ENCODE results near the gene EPHB1.

Gene EPHB1

DNA sequence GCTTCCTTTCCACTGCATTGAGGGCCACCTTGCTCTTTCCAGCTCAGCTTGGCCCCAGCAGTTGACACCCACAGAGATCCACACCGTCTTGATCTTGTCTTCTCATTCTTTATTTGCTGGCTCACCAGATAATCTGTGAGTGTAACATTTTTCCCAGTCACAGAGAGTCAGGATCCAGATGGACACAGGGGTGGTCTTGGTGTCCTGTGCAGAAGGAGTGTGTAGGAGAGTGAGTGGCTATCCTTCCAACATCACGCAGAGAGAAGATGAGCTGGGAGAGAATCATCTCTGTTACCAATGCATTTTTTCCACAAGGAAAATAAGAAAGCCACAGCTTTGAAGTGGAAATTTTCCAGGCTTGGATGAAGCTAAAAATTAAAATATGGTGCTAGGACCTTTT, 100.1 kb downstream of the EPHB1 start:
- in situ Hi-C loops (cut with HindIII; ENCODE audit: low sequenced_read_pairs) = no loop called here
- no peak for DNase-seq (ENCODE audit: low read depth, low spot score)
- TF ChIP-seq, protein P1, sequence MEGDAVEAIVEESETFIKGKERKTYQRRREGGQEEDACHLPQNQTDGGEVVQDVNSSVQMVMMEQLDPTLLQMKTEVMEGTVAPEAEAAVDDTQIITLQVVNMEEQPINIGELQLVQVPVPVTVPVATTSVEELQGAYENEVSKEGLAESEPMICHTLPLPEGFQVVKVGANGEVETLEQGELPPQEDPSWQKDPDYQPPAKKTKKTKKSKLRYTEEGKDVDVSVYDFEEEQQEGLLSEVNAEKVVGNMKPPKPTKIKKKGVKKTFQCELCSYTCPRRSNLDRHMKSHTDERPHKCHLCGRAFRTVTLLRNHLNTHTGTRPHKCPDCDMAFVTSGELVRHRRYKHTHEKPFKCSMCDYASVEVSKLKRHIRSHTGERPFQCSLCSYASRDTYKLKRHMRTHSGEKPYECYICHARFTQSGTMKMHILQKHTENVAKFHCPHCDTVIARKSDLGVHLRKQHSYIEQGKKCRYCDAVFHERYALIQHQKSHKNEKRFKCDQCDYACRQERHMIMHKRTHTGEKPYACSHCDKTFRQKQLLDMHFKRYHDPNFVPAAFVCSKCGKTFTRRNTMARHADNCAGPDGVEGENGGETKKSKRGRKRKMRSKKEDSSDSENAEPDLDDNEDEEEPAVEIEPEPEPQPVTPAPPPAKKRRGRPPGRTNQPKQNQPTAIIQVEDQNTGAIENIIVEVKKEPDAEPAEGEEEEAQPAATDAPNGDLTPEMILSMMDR (IDR thresholded peaks at IDR 0.05; ENCODE audit: low read depth, low read length) = no peak
- H3K4me3 ChIP-seq (ENCODE audit: low read depth, low read length) = no peak overlapping the region

DNA sequence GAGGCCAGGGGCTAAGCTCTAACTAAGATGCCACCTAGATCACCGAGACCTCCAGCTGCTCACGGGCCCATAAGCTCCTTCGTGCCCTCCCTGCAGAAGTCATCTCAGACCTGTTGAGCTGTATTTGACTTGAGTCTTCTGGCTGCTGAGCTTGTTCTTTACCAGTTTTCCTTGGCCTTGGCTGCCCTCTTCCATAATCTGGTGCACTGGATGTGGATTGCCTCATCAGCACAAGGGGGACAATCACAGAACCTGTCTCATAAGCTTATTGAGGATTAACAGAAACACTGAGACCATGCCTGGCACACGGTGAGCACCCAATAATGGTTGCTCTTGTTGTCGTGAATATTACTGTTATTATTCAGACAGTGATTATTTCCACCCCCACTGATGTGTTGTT, 101.1 kb downstream of the EPHB1 start:
- H3K4me3 ChIP-seq (ENCODE audit: low read depth, low read length) = no peak overlapping the region
- DNase-seq (ENCODE audit: low read depth, low spot score) = no peak
- TF ChIP-seq, protein P1 (IDR thresholded peaks at IDR 0.05; ENCODE audit: low read depth, low read length) = no peak
- in situ Hi-C loops (cut with HindIII; ENCODE audit: low sequenced_read_pairs) = no loop called here

DNA sequence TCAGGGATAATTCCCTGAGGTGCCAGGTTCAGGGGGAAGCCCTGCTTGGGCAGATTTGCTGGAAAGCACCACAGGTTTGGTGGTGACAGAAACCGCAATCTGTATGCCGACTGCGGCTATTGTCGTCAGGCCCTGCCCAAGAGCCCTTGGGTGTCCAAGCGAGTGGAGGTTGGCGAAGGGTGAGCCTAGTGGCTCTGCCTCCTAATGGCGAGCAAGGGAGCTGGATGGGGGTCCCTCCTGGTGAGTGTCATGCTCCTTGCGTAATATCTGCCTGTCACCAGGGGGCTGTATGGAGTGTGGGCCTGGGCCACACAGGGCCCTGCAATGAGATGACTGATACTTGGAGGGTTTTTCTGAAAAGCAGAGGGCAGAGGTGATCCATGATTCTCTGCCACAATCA, 101.6 kb downstream of the EPHB1 start:
- in situ Hi-C loops (cut with HindIII; ENCODE audit: low sequenced_read_pairs) = no loop called here
- DNase-seq (ENCODE audit: low read depth, low spot score) = no peak
- H3K4me3 ChIP-seq (ENCODE audit: low read depth, low read length) = no peak overlapping the region
- TF ChIP-seq, protein P1 (IDR thresholded peaks at IDR 0.05; ENCODE audit: low read depth, low read length) = no peak

DNA sequence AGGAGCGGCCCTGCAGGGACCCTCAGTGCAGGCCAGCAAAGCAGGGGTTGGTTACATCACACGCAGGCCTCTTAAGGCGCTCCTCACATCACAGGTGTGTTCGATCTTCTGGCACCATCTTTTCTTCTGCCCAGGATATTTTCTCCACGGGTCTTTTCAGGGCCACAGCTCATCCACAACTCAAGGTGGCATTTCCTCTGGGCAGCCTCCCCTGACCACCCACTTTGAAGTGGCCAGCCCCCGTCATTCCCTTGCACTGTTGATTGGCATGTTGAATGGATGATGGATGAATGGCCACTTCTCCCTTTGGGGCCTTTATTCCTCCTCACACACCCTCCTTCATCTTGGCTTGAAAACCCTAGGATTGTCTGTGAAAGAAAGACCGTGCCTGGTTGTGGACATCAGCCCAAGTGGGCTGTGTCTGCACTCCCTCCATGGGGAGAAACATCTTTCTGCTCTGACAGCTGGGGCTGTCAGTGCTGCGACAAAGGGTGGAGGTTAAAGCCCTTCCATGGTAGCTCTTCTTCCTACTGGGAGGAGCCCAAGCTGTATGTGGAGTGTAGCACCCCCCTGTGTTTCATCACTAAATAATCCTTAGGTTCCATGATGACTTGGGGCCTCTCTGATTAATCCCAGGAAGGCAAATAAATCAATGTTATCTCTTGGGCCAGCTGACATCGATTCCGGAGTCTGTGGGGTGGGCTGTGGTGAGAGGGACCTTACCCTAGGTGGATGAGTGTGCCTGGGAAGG, 102.5 kb downstream of the EPHB1 start:
- TF ChIP-seq, protein P1 (IDR thresholded peaks at IDR 0.05; ENCODE audit: low read depth, low read length) = no peak
- DNase-seq (ENCODE audit: low read depth, low spot score) = no peak
- in situ Hi-C loops (cut with HindIII; ENCODE audit: low sequenced_read_pairs) = no loop called here
- H3K4me3 ChIP-seq (ENCODE audit: low read depth, low read length) = no peak overlapping the region

DNA sequence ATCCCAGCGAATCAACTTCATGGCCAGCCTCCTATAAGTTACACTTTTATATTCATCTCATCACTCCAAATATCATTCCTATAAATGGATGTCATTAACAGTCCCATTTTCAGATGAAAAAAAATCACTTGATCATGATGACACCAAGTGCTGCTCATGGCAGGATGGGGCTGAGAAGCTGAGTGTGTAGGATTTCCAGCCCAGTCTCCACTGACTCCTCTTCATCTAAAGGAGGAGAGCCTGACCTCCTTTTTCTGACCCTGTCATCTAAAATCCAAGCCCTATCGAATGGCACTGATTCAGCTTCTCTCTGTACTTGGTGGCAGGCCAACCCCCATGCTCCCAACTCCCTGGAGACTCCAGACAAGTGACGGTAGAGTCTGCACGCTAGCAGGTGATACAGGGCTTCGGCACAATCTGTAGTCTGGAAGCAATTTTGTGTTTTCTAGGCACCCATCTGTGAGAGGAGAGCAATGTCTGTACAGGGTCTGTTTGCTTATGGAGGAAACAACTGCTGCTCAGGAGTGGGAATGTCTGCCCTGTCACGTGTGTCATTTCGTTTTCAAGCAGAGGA, 103.2 kb downstream of the EPHB1 start:
- in situ Hi-C loops (cut with HindIII; ENCODE audit: low sequenced_read_pairs) = no loop called here
- DNase-seq (ENCODE audit: low read depth, low spot score) = no peak
- TF ChIP-seq, protein P1 (IDR thresholded peaks at IDR 0.05; ENCODE audit: low read depth, low read length) = no peak
- H3K4me3 ChIP-seq (ENCODE audit: low read depth, low read length) = no peak overlapping the region

DNA sequence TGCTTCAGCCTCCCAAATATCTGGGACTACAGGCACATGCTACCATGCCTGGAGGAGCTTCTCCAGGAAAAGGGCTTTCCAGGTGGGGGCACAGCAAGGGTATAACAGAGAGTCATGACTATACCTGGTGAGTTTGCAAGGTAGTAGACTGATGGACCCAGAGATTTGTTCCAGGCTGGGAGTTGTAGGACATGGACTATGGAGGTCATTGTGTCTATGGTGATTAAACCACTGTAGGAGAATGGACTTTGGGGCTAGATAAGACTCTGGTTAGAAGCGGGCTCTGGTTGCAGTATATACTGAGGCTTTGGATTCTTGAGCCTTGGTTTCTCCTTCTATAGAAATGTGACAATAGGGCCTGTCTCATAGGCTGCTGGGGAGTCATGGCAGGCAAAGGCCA, 104.7 kb downstream of the EPHB1 start:
- no peak for DNase-seq (ENCODE audit: low read depth, low spot score)
- H3K4me3 ChIP-seq (ENCODE audit: low read depth, low read length) = no peak overlapping the region
- TF ChIP-seq, protein P1 (IDR thresholded peaks at IDR 0.05; ENCODE audit: low read depth, low read length) = no peak
- in situ Hi-C loops (cut with HindIII; ENCODE audit: low sequenced_read_pairs) = no loop called here

All from astrocyte of the spinal cord (primary cell).